Heart right ventricle (tissue), 16 donors: ENCODE measurements around the gene TSPAN5. TPM values are rescaled to one million over a fixed set of nuclear protein-coding genes. Genes with fewer than 3 reads are reported as not detected.

Source experiments
- ATAC-seq, 8 donors: fragments of 200-7000 bp; cut with Tn5 transposase; one replicate each; pipeline ENCODE4 v1.9.1; 2020; ENCODE audit warnings: mild to moderate bottlenecking in 8 of 8, moderate library complexity in 8 of 8, moderate number of reproducible peaks in 1 of 8
- DNase-seq, 2 donors: peaks; one replicate each; pipeline ENCODE4 v3.0.0-alpha.2; 2020
- H3K27ac ChIP-seq, 10 donors: fragments of 200-600 bp; sonication (generic) in 2 of 10; one replicate each; pipeline versions ENCODE4 v1.5.0 to v1.8.0; 2020 to 2022; ENCODE audit warnings: mild to moderate bottlenecking in 3 of 10
- H3K27me3 ChIP-seq, 7 donors: fragments of 200-600 bp; one replicate each; pipeline ENCODE4 v1.8.0; 2021 to 2022; ENCODE audit warnings: mild to moderate bottlenecking in 2 of 7
- H3K36me3 ChIP-seq, 9 donors: fragments of 200-600 bp; sonication (generic) in 1 of 9; one replicate each; pipeline versions ENCODE4 v1.5.0 to v1.8.0; 2020 to 2022; ENCODE audit warnings: mild to moderate bottlenecking in 2 of 9
- H3K4me1 ChIP-seq, 9 donors: fragments of 200-600 bp; sonication (generic) in 1 of 9; one replicate each; pipeline versions ENCODE4 v1.5.0 to v1.8.0; 2020 to 2022; ENCODE audit warnings: mild to moderate bottlenecking in 4 of 9
- H3K4me3 ChIP-seq, 10 donors: fragments of 200-600 bp; sonication (generic) in 2 of 10; one replicate each; pipeline versions ENCODE4 v1.5.0 to v1.8.0; 2020 to 2022; ENCODE audit warnings: mild to moderate bottlenecking in 7 of 10, moderate library complexity in 2 of 10
- H3K9me3 ChIP-seq, 11 donors: fragments of 200-600 bp in 10 of 11; sonication (generic) in 2 of 11; one replicate each; pipeline versions ENCODE4 v1.5.0 to v1.8.0; 2013 to 2022; ENCODE audit warnings: mild to moderate bottlenecking in 2 of 11, control low read depth in 1 of 11, moderate library complexity in 1 of 11
- CTCF ChIP-seq, 9 donors: fragments of 200-600 bp; sonication (generic) in 2 of 9; IDR thresholded peaks; one replicate each; pipeline versions ENCODE4 v1.5.0 to v1.8.0; 2021 to 2022; ENCODE audit warnings: antibody characterized with exemption in 9 of 9, mild to moderate bottlenecking in 5 of 9, moderate library complexity in 1 of 9
- WGBS, 2 donors: extraction: QIAGEN DNeasy Blood & Tissue Kit; methylation state at CpG; one replicate each; pipeline ENCODE4 v1.1.7; 2013; ENCODE audit warnings: inconsistent platforms in 1 of 2; 5-methylcytosine and 5-hydroxymethylcytosine counted together
- intact Hi-C, 10 donors: fragments of 100-400 bp; cut with DNase I; formaldehyde crosslinking; loops; one replicate each; pipeline versions ENCODE4 v1.11.1 to v1.14.2; 2022
- polyA plus RNA-seq, 2 donors: library from polyadenylated mRNA; stranded (reverse); fragments of 200-250 nt; gene quantifications; one replicate each; pipeline ENCODE4 v1.2.3, GENCODE V29; 2013
- total RNA-seq, 10 donors: library from RNA; stranded (reverse); fragmentation: NEBNext Ultra II Directional in 3 of 10; extraction: Animal tissue kit (Norgen Biotek cat#: 25700) in 3 of 10; gene quantifications; one replicate each; pipeline versions ENCODE4 v1.2.1 to v1.2.4, GENCODE V29; 2021 to 2023
- donor health status: Arrhythmogenic right ventricular cardiomyopathy.
- donor health status: ischemic (EF 13 %, LVEDD 7.1; RV severe dilation, severe dysfunction).
- donor health status: healthy with polysubstance abuse.
- donor health status: DM: no; HTN: yes; CAD: no.
- donor health status: DM: no; HTN: no; CAD: no.
- donor health status: ischemic (EF 25% LVEDD 6.9; RV normal size, moderate dysfunction).
- donor health status: ischemic (EF 25% LVEDD 5.7; RV mildly dilated, moderate dysfunction).
- donor health status: healthy.
- donor health status: DM: yes; HTN: yes; CAD: no.
- donor health status: Ischemic cardiomyopathy.
- donor health status: ischemic (EF 35%, LVEDD 5.7; RV mildly dilated, moderate dysfunction).
- donor health status: nonischemic (EF 11% LVEDD 7.7; RV severe dilation, severe dysfunction).
- donor health status: DM: yes; HTN: yes; CAD: no.
- donor health status: PGD.
- donor health status: ischemic (EF 29% LVEDD 5.4; RV normal size, mild dysfunction).
- donor health status: nonischemic (EF 23%, LVEDD 6.1; RV moderate dilation, normal function).

TSPAN5 gene
- total and polyA plus RNA-seq, 12 donors, result 0.85 to 6.7 (median 3.8) TPM

- H3K4me1 ChIP-seq, result peaks cover 0 to 25% (median 3%) of the 10 kb centered on the region in 9 donors
- H3K27ac ChIP-seq, result no peak overlapping the region
- no peak for ATAC-seq
- WGBS, 2 donors, result 82 to 89% methylated on average over 5 of the region's 5 CpGs
- no peaks in the 10 kb centered on the region for H3K36me3 ChIP-seq
- no peak for TF ChIP-seq CTCF (IDR thresholded peaks at IDR 0.05)
- DNase-seq, result no peak
- H3K4me3 ChIP-seq, result no peak overlapping the region
- no peaks in the 10 kb centered on the region for H3K27me3 ChIP-seq
- peaks cover 0 to 13% (median 0%) of the 10 kb centered on the region in 11 donors for H3K9me3 ChIP-seq
- intact Hi-C loops, result no loop called here
These were observed 141.8 kb downstream of the TSPAN5 start for GRCh38 chr4:98516441-98517217.

DNA sequence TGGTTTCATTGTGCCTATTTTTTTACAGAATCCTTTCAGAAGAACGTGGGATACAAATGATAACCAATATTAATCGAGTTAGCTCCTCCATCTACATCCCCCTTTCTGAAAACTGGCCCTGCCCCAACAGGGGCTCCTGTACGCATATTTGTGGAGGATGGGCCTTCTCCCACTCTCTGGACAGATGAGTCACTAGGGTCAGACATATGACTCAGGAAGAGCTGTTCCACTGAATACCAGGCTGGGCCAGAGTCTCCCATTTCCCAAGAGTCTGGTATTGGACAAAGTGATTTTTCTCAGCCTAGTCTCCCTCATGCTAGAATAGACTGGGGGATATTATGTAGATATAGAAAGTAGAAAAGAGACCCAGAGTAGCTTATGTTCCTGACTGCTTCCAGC, 142.4 kb downstream of the TSPAN5 start:
- ATAC-seq (peak in 2 of 8 donors; percentile 28 to 42), DNase-seq (no peak)
- Histone ChIP-seq H3K27ac (no peak overlapping the region), H3K27me3 (no peaks in the 10 kb centered on the region), H3K4me1 (peaks cover 0 to 24% (median 0%) of the 10 kb centered on the region in 9 donors), H3K36me3 (no peaks in the 10 kb centered on the region), H3K9me3 (peaks cover 0 to 13% (median 0%) of the 10 kb centered on the region in 11 donors), H3K4me3 (no peak overlapping the region)
- no peak for TF ChIP-seq CTCF (IDR thresholded peaks at IDR 0.05)
- 80 to 82% methylated on average over 3 of the region's 3 CpGs for WGBS, 2 donors
- intact Hi-C loops, result no loop called here

GRCh38 chr4:98515470-98515809, 143.0 kb downstream of the TSPAN5 start:
- Histone ChIP-seq H3K9me3 (peaks cover 0 to 13% (median 0%) of the 10 kb centered on the region in 11 donors), H3K27me3 (no peaks in the 10 kb centered on the region), H3K36me3 (no peaks in the 10 kb centered on the region), H3K4me3 (no peak overlapping the region), H3K4me1 (peaks cover 0 to 24% (median 0%) of the 10 kb centered on the region in 9 donors), H3K27ac (no peak overlapping the region)
- TF ChIP-seq CTCF (IDR thresholded peaks at IDR 0.05), result no peak
- intact Hi-C loops, result no loop called here
- ATAC-seq, result no peak
- DNase-seq, result no peak
- WGBS, 2 donors, result 45 to 53% methylated on average over 1 of the region's 1 CpG

- Histone ChIP-seq H3K27me3 (no peaks in the 10 kb centered on the region), H3K4me1 (peaks cover 0 to 24% (median 0%) of the 10 kb centered on the region in 9 donors), H3K36me3 (no peaks in the 10 kb centered on the region), H3K27ac (no peak overlapping the region), H3K9me3 (peaks cover 0 to 13% (median 0%) of the 10 kb centered on the region in 11 donors), H3K4me3 (no peak overlapping the region)
- DNase-seq (no peak), ATAC-seq (peak in 1 of 8 donors; percentile 10)
- intact Hi-C loops, result no loop called here
- WGBS, 2 donors, result 63 to 72% methylated on average over 4 of the region's 4 CpGs
- TF ChIP-seq CTCF (IDR thresholded peaks at IDR 0.05), result no peak
These were observed 143.5 kb downstream of the TSPAN5 start for GRCh38 chr4:98514741-98515469.
